ENCODE data around the gene PTPRN2. TPM values are rescaled to one million over a fixed set of nuclear protein-coding genes. Genes with fewer than 3 reads are reported as not detected.

Gene PTPRN2
- total RNA-seq, 2 donors from 2014 or later, result 26.1 to 55.5 TPM

DNA sequence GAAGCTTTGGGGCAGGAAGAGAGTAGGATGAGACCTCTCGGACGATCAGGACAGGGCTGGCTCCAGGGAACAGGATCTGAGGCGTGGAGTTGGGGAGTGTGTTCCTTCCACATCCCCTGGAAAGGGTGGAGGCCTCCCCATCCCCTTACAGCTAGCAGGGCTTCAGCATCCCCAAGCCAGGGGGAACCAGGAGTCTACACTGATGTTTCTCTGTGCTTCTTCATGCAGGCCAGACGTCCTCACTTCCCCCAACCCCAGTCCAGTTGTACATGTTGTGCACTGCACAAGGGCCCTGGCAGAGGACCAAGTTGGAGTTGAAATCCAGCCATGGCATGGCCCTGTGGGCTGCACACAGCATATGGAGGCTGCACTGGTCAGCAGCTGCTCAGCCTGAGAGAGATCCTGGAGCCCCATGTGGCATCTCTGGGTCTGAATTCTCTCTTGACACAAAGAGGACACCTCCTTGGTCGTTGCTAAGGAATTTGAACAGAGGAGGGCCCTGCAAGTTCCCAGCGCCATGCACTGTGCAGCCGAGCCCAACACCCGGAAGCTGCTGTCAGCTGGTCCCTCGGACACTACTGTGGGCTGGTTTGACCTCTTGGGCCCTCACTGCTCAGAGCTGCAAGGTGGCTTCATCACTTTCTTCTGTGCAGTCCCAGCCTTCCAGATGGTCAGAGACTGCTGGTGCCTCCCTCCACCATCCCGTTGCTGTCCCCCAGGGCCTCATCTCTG is 1069.7 kb downstream of the PTPRN2 start:
- no peaks in the 10 kb centered on the region for H3K36me3 ChIP-seq
- no peak overlapping the region for H3K4me3 ChIP-seq
- 76% methylated on average over 9 of the region's 10 CpGs for WGBS
- no peak overlapping the region for H3K27ac ChIP-seq
- no peaks in the 10 kb centered on the region for H3K27me3 ChIP-seq (replicated peaks; ENCODE audit: insufficient read depth)
- no peak for DNase-seq (ENCODE audit: low spot score)
- intact Hi-C loops (cut with DNase I), result no loop called here
- TF ChIP-seq, protein P1, sequence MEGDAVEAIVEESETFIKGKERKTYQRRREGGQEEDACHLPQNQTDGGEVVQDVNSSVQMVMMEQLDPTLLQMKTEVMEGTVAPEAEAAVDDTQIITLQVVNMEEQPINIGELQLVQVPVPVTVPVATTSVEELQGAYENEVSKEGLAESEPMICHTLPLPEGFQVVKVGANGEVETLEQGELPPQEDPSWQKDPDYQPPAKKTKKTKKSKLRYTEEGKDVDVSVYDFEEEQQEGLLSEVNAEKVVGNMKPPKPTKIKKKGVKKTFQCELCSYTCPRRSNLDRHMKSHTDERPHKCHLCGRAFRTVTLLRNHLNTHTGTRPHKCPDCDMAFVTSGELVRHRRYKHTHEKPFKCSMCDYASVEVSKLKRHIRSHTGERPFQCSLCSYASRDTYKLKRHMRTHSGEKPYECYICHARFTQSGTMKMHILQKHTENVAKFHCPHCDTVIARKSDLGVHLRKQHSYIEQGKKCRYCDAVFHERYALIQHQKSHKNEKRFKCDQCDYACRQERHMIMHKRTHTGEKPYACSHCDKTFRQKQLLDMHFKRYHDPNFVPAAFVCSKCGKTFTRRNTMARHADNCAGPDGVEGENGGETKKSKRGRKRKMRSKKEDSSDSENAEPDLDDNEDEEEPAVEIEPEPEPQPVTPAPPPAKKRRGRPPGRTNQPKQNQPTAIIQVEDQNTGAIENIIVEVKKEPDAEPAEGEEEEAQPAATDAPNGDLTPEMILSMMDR (IDR thresholded peaks at IDR 0.05), result no peak
- TF ChIP-seq POLR2A (IDR thresholded peaks at IDR 0.05), result no peak
- TF ChIP-seq POLR2AphosphoS5 (IDR thresholded peaks at IDR 0.05), result no peak
- no peaks in the 10 kb centered on the region for H3K4me1 ChIP-seq (replicated peaks)
- H3K9me3 ChIP-seq, result no peaks in the 10 kb centered on the region

DNA sequence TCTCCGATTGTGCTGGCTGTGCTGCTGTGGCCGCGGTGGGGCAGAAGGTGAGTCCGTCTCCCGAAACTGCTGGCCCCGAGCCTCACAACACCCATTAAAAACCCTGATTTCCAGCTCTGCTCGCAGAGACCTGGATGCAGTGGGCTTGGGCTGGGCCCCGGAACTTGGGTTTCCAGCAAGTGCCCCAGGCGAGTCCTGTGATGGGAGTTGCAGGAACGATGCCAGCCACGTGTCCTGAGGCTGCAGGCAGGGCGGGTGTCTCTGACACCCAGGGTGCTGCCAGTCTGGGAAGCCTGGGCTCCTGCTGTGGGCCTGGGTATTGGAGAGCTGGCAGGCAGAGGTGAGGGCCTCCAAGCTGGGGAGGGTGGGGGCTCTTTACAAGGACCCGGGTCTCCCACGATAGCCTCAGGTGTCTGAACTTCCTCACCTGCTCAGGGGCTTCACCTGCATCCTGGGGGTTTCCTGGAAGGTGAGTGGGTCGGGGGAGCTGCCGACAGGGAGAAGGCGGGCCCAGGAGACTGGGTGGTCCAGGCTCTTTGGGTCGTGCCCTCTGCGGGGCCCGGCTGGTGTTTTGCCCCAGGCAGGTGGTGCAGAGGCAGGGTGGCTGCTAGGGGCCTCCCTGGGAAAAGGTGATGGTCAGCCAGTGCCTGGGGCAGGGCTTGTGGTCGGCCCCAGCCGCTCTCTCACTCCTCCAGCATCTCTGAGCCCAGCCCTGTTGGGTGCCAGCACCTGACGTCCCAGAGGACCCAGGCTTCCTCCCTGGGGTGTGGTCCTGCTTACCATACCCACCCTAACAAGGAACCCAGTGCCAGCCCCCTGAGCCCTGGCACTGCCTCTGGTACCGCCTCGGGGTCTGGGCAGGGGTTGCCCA is 1070.5 kb downstream of the PTPRN2 start:
- Histone ChIP-seq H3K27me3 (replicated peaks; ENCODE audit: insufficient read depth) (no peaks in the 10 kb centered on the region), H3K4me3 (no peak overlapping the region), H3K36me3 (no peaks in the 10 kb centered on the region), H3K27ac (no peak overlapping the region), H3K4me1 (replicated peaks) (no peaks in the 10 kb centered on the region), H3K9me3 (no peaks in the 10 kb centered on the region)
- intact Hi-C loops (cut with DNase I), result no loop called here
- DNase-seq (ENCODE audit: low spot score), result no peak
- no peak for TF ChIP-seq POLR2AphosphoS5 (IDR thresholded peaks at IDR 0.05)
- no peak for TF ChIP-seq POLR2A (IDR thresholded peaks at IDR 0.05)
- TF ChIP-seq, protein P1 (IDR thresholded peaks at IDR 0.05), result no peak
- 78% methylated on average over 25 of the region's 25 CpGs for WGBS

DNA sequence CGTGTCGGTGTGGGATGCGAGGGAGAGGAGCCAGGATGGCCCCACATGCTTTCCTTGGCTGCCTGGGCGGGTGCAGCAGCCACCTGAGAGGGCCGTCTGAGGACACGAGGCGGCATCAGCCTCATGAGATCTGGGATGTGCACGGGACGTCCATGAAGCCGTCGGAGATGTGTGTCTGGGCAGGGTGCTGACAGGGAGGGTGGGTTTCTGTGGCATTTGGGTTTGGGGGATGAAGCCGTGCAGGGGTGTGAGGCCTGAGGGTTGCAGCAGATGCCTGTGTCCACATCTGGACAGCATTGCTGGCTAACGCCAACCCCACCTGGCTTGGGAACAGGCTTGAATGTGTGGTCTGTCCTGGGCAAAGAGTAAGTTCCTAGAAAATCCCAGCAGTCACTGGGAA is 1071.3 kb downstream of the PTPRN2 start:
- Histone ChIP-seq H3K9me3 (no peaks in the 10 kb centered on the region), H3K36me3 (no peaks in the 10 kb centered on the region), H3K4me3 (no peak overlapping the region), H3K27ac (no peak overlapping the region), H3K27me3 (replicated peaks; ENCODE audit: insufficient read depth) (no peaks in the 10 kb centered on the region), H3K4me1 (replicated peaks) (no peaks in the 10 kb centered on the region)
- DNase-seq (ENCODE audit: low spot score), result no peak
- TF ChIP-seq POLR2AphosphoS5 (IDR thresholded peaks at IDR 0.05) (no peak), POLR2A (IDR thresholded peaks at IDR 0.05) (no peak)
- TF ChIP-seq, protein P1 (IDR thresholded peaks at IDR 0.05), result no peak
- intact Hi-C loops (cut with DNase I), result no loop called here
- 87% methylated on average over 10 of the region's 13 CpGs for WGBS

DNA sequence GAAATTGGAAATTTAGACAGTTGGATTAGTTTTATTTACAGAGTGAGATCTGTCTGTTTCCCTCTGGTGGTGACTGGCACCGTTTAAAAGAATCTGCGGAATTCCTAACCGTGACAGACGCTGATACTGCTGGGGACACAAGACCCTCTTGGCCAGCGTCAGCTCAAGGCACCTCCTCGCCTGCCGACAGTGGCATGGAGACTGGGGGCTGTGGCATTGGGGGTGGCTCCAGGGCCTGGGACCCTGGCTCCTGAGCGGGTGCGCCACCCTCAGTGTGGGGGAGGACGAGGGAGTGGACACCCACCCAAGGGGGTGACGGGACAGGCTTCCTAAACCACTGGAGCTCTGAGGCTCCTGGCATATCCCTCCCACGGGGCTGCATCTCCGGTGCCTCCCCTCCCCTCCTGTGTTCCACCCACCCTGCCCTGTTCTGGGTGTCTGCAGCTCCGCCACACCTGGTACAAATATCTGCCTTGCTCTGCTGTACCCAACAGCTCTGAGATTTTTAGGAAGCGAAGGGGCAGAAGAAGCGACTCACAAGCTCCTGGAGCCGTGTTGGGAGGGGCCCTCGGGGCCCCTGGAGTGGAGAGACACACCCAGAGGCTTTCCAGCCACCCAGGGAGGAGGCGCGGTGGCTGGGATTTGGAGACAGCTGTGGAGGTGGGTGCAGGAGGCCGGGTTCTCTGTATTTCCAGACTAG is 1072.1 kb downstream of the PTPRN2 start:
- Histone ChIP-seq H3K4me3 (no peak overlapping the region), H3K4me1 (replicated peaks) (no peaks in the 10 kb centered on the region), H3K27ac (no peak overlapping the region), H3K9me3 (no peaks in the 10 kb centered on the region), H3K27me3 (replicated peaks; ENCODE audit: insufficient read depth) (no peaks in the 10 kb centered on the region), H3K36me3 (no peaks in the 10 kb centered on the region)
- TF ChIP-seq POLR2A (IDR thresholded peaks at IDR 0.05) (no peak), POLR2AphosphoS5 (IDR thresholded peaks at IDR 0.05) (no peak)
- TF ChIP-seq, protein P1 (IDR thresholded peaks at IDR 0.05), result no peak
- no peak for DNase-seq (ENCODE audit: low spot score)
- WGBS, result 64% methylated on average over 21 of the region's 21 CpGs
- intact Hi-C loops (cut with DNase I), result no loop called here
